HEK293 (cell line): Measurements from ENCODE around the gene COQ7.

Source experiments
- CTCF ChIA-PET: fragments of 350-600 bp; formaldehyde crosslinking; extraction: SDS; loops from one replicate; lab custom pipeline; 2021; ENCODE audit warnings: antibody characterized with exemption; lab: Yijun Ruan, JAX
- POLR2A ChIA-PET: fragments of 300-600 bp; formaldehyde crosslinking; extraction: SDS; loops from one replicate; lab custom pipeline; 2020; ENCODE audit warnings: antibody characterized with exemption, inconsistent platforms; lab: Yijun Ruan, JAX
- H3K27ac ChIP-seq: fragments of 200-500 bp; sonication (Bioruptor generic); 2 replicates; pipeline ENCODE4 v1.5.1; 2014; ENCODE audit warnings: low read depth, low read length, control low read depth, inconsistent platforms; ENCODE audit errors: extremely low read depth
- H3K36me3 ChIP-seq, 2 experiments: fragments of 200-500 bp in 1 of 2; sonication (Bioruptor generic) in 1 of 2; 1 replicate in 1 of 2; 2 replicates in 1 of 2; pipeline ENCODE4 v1.5.1; 2014 to 2017; ENCODE audit warnings: inconsistent platforms in 2 of 2, low read length in 2 of 2; ENCODE audit not compliant: control insufficient read depth in 2 of 2, insufficient read depth in 1 of 2
- H3K4me1 ChIP-seq: fragments of 200-500 bp; sonication (Bioruptor generic); 2 replicates; pipeline ENCODE4 v1.5.1; 2014; ENCODE audit warnings: mild to moderate bottlenecking, low read length, inconsistent platforms; ENCODE audit not compliant: control insufficient read depth, insufficient read depth
- H3K4me3 ChIP-seq: 2 replicates; pipeline ENCODE4 v1.5.1; 2011; ENCODE audit warnings: low read depth, mild to moderate bottlenecking, control low read depth, low read length, moderate library complexity
- H3K9me3 ChIP-seq: fragments of 200-500 bp; sonication (Bioruptor generic); 2 replicates; pipeline ENCODE4 v1.5.1; 2014; ENCODE audit warnings: low read depth, low read length, inconsistent platforms; ENCODE audit not compliant: control insufficient read depth, insufficient read depth
- ZBTB48 ChIP-seq: fragments of 450-650 bp; formaldehyde crosslinking; IDR thresholded peaks from 2 replicates; pipeline ENCODE4 v1.5.1; 2016; ENCODE audit warnings: missing biosample characterization, missing genetic modification characterization
- ZNF121 ChIP-seq: fragments of 450-650 bp; formaldehyde crosslinking; IDR thresholded peaks from 2 replicates; pipeline ENCODE4 v1.5.1; 2016; ENCODE audit warnings: missing biosample characterization, missing genetic modification characterization
- ZNF423 ChIP-seq: fragments of 450-650 bp; formaldehyde crosslinking; IDR thresholded peaks from 2 replicates; pipeline ENCODE4 v1.5.1; 2016; ENCODE audit warnings: missing biosample characterization, missing genetic modification characterization
- ZNF677 ChIP-seq: fragments of 450-650 bp; IDR thresholded peaks from 2 replicates; pipeline ENCODE4 v1.5.0; 2018; ENCODE audit warnings: missing biosample characterization, mild to moderate bottlenecking, missing genetic modification characterization, moderate library complexity
- ZNF707 ChIP-seq: fragments of 450-650 bp; formaldehyde crosslinking; IDR thresholded peaks from 2 replicates; pipeline ENCODE4 v1.5.1; 2016; ENCODE audit warnings: missing biosample characterization, missing genetic modification characterization
- ZNF76 ChIP-seq: fragments of 450-650 bp; formaldehyde crosslinking; IDR thresholded peaks from 2 replicates; pipeline ENCODE4; 2016; ENCODE audit warnings: low read depth, missing biosample characterization, missing genetic modification characterization, borderline replicate concordance
- TF ChIP-seq, protein P1 (sequence below): fragments of 450-650 bp; formaldehyde crosslinking; IDR thresholded peaks from 2 replicates; pipeline ENCODE4 v1.5.1; 2016; ENCODE audit warnings: missing biosample characterization, missing genetic modification characterization
- TF ChIP-seq, protein P2 (sequence below): sonication (generic); formaldehyde crosslinking; IDR thresholded peaks from 2 replicates; pipeline ENCODE4 v1.8.1; 2022; ENCODE audit warnings: mild to moderate bottlenecking, moderate library complexity, missing genetic modification reagents
- TF ChIP-seq, protein P3 (sequence below): fragments of 450-650 bp; formaldehyde crosslinking; conservative IDR thresholded peaks from 2 replicates; pipeline ENCODE4 v1.5.1; 2016; ENCODE audit warnings: low read depth, missing biosample characterization, missing genetic modification characterization
- TF ChIP-seq, protein P4 (sequence below): fragments of 450-650 bp; formaldehyde crosslinking; IDR thresholded peaks from 2 replicates; pipeline ENCODE4 v1.5.1; 2016; ENCODE audit warnings: missing biosample characterization, missing genetic modification characterization
- TF ChIP-seq, protein P5 (sequence below): fragments of 450-650 bp; formaldehyde crosslinking; IDR thresholded peaks from 2 replicates; pipeline ENCODE4 v1.5.1; 2016; ENCODE audit warnings: missing biosample characterization, missing genetic modification characterization, low read depth

COQ7 gene

DNA sequence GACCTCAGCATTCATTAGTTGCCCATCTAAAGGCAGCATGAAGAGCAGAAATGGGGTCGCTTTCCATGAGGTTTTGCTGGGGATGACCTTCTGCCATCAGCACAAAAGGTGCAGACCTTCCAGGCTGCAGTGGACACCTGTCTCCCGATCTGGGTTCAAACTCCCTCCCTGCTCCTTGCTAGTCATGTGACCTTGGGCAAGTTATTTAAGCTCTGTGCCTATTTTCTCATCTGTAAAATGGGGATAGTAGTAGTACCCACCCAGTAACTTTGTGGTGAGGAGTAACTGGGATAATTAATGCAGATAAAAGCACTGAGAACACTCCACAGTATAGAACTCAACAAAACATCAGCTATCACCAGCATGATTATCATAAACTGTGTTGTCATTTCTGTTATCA lies 21.4 kb upstream of the COQ7 start:
- H3K4me3 ChIP-seq: no peak overlapping the region
- H3K9me3 ChIP-seq: no peaks in the 10 kb centered on the region
- ChIA-PET POLR2A (no interaction called here), CTCF (interaction anchor here (1.1 kb wide), 1 partner anchor 62 kb away, joined by 3 read pairs; no protein-coding TSS in a partner anchor)
- peaks cover 0 to 20% of the 10 kb centered on the region in 2 experiments; a peak in 2 of 3 replicates for H3K36me3 ChIP-seq
- TF ChIP-seq, protein P1, sequence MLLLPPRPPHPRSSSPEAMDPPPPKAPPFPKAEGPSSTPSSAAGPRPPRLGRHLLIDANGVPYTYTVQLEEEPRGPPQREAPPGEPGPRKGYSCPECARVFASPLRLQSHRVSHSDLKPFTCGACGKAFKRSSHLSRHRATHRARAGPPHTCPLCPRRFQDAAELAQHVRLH: no peak
- TF ChIP-seq, protein P2, sequence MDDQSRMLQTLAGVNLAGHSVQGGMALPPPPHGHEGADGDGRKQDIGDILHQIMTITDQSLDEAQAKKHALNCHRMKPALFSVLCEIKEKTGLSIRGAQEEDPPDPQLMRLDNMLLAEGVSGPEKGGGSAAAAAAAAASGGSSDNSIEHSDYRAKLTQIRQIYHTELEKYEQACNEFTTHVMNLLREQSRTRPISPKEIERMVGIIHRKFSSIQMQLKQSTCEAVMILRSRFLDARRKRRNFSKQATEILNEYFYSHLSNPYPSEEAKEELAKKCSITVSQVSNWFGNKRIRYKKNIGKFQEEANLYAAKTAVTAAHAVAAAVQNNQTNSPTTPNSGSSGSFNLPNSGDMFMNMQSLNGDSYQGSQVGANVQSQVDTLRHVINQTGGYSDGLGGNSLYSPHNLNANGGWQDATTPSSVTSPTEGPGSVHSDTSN (CRISPR knock-in tag): no peak
- TF ChIP-seq, protein P3, sequence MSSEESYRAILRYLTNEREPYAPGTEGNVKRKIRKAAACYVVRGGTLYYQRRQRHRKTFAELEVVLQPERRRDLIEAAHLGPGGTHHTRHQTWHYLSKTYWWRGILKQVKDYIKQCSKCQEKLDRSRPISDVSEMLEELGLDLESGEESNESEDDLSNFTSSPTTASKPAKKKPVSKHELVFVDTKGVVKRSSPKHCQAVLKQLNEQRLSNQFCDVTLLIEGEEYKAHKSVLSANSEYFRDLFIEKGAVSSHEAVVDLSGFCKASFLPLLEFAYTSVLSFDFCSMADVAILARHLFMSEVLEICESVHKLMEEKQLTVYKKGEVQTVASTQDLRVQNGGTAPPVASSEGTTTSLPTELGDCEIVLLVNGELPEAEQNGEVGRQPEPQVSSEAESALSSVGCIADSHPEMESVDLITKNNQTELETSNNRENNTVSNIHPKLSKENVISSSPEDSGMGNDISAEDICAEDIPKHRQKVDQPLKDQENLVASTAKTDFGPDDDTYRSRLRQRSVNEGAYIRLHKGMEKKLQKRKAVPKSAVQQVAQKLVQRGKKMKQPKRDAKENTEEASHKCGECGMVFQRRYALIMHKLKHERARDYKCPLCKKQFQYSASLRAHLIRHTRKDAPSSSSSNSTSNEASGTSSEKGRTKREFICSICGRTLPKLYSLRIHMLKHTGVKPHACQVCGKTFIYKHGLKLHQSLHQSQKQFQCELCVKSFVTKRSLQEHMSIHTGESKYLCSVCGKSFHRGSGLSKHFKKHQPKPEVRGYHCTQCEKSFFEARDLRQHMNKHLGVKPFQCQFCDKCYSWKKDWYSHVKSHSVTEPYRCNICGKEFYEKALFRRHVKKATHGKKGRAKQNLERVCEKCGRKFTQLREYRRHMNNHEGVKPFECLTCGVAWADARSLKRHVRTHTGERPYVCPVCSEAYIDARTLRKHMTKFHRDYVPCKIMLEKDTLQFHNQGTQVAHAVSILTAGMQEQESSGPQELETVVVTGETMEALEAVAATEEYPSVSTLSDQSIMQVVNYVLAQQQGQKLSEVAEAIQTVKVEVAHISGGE (tag by site-specific recombination): no peak
- TF ChIP-seq ZNF677 (tag by site-specific recombination) (no peak), ZNF76 (tag by site-specific recombination) (no peak), ZNF423 (tag by site-specific recombination) (no peak), ZNF707 (tag by site-specific recombination) (no peak)
- TF ChIP-seq, protein P4, sequence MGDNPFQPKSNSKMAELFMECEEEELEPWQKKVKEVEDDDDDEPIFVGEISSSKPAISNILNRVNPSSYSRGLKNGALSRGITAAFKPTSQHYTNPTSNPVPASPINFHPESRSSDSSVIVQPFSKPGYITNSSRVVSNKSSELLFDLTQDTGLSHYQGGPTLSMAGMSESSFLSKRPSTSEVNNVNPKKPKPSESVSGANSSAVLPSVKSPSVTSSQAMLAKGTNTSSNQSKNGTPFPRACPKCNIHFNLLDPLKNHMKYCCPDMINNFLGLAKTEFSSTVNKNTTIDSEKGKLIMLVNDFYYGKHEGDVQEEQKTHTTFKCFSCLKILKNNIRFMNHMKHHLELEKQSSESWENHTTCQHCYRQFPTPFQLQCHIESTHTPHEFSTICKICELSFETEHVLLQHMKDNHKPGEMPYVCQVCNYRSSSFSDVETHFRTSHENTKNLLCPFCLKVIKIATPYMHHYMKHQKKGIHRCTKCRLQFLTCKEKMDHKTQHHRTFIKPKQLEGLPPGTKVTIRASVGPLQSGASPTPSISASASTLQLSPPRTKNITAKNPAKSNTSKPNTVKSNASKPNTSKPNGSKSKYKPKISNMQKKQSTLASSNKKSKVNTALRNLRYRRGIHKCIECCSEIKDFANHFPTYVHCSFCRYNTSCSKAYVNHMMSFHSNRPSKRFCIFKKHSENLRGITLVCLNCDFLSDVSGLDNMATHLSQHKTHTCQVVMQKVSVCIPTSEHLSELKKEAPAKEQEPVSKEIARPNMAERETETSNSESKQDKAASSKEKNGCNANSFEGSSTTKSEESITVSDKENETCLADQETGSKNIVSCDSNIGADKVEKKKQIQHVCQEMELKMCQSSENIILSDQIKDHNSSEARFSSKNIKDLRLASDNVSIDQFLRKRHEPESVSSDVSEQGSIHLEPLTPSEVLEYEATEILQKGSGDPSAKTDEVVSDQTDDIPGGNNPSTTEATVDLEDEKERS (tag by site-specific recombination): no peak
- H3K4me1 ChIP-seq: no peaks in the 10 kb centered on the region
- no peak overlapping the region for H3K27ac ChIP-seq

DNA sequence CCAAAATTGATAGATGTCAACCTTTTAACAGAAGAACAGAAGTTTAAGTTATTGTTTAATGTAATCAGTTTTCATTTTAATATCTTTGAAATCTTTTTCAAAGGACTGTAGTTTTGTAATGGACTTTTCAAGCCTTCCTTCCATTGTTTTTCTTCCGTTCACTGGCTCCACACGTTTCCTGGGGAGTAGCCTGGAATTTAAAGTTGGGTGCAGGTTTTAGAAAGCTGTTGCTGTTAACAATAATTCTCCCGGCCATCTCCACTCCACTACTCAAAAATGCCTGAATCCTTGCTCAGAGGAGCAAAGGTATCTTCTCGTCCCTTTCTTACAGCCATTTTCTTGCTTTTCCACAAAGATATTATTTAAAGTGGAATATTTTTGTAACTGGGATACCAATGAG lies 4.7 kb upstream of the COQ7 start:
- CTCF ChIA-PET: no interaction called here

DNA sequence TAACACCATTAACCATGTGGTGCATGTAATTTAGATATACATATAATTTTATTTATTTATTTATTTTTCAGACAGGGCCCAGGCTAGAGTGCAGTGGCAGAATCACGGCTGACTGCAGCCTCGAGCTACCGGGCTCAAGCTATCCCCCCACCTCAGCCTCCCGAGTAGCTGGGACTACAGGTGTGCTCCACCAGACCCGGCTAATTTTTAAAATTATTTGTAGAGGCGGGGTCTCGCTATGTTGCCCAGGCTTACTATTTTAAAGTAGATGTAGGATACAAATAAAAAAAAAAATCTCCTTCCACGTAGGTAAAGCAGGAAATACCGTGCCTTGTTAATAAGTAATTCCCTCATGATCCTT lies 446 bp upstream of the COQ7 start:
- ChIA-PET CTCF (interaction anchor here (1.0 kb wide), 1 partner anchor 122 kb away, joined by 3 read pairs; no protein-coding TSS in a partner anchor), POLR2A (interaction anchor here (0.5 to 1.7 kb wide), 11 partner anchors 8 to 276 kb away, joined by 3 to 10 read pairs (median 5); partner anchors contain the start of genes ARL6IP1, RPS15A, SMG1 and TMC7)
- Histone ChIP-seq H3K27ac (no peak overlapping the region), H3K36me3 (peaks cover 0 to 7% of the 10 kb centered on the region in 2 experiments; a peak in 1 of 3 replicates), H3K4me1 (no peaks in the 10 kb centered on the region), H3K9me3 (no peaks in the 10 kb centered on the region), H3K4me3 (peak overlapping the region; percentile 15; the same call in 1 of the 2 replicates)
- TF ChIP-seq, protein P5, sequence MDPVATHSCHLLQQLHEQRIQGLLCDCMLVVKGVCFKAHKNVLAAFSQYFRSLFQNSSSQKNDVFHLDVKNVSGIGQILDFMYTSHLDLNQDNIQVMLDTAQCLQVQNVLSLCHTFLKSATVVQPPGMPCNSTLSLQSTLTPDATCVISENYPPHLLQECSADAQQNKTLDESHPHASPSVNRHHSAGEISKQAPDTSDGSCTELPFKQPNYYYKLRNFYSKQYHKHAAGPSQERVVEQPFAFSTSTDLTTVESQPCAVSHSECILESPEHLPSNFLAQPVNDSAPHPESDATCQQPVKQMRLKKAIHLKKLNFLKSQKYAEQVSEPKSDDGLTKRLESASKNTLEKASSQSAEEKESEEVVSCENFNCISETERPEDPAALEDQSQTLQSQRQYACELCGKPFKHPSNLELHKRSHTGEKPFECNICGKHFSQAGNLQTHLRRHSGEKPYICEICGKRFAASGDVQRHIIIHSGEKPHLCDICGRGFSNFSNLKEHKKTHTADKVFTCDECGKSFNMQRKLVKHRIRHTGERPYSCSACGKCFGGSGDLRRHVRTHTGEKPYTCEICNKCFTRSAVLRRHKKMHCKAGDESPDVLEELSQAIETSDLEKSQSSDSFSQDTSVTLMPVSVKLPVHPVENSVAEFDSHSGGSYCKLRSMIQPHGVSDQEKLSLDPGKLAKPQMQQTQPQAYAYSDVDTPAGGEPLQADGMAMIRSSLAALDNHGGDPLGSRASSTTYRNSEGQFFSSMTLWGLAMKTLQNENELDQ: no peak
- TF ChIP-seq ZNF121 (tag by site-specific recombination): peak; percentile 99

More for the DNA sequence above, 4.7 kb upstream of the COQ7 start:
- Histone ChIP-seq H3K9me3 (no peaks in the 10 kb centered on the region), H3K36me3 (peaks cover 0 to 3% of the 10 kb centered on the region in 2 experiments; a peak in 1 of 3 replicates), H3K27ac (no peak overlapping the region), H3K4me3 (no peak overlapping the region), H3K4me1 (no peaks in the 10 kb centered on the region)
- POLR2A ChIA-PET: no interaction called here
- no peak for TF ChIP-seq ZBTB48 (tag by site-specific recombination)
